Activated CD8-positive, alpha-beta memory T cell treated with anti-CD3 and anti-CD28 coated beads for 1 hour (primary cell): ENCODE data around the gene HTR7.

Experiments
- DNase-seq, 2 donors: peaks; one replicate each; pipeline ENCODE4 v3.0.0-alpha.2; 2020; ENCODE audit warnings: low read depth in 1 of 2; ENCODE audit errors: extremely low read depth in 1 of 2

HTR7 gene

DNA sequence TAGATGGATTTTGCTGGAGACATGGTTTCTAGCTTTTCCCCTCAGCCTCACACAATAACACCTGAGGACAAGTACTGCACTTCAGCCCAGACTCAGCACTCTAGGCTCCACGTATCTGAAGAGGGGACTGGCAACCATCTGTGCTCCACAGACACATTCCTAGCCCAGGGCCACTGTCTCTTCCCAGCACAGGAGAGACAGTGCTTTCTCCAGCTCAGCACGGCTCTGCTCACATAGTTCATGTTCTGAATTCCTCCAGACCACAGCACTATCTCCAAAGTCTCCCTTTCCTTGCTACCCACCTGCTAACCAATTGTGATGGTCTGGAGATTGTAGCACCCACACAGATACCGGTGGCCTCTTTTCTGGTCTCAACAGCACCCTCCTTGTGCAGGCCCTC is 114.5 kb downstream of the HTR7 start:
- DNase-seq, result no peak

GRCh38 chr10:90741926-90742565 is 115.8 kb downstream of the HTR7 start:
- DNase-seq, result no peak

GRCh38 chr10:90740265-90740664 is 117.6 kb downstream of the HTR7 start:
- DNase-seq, result no peak

DNA sequence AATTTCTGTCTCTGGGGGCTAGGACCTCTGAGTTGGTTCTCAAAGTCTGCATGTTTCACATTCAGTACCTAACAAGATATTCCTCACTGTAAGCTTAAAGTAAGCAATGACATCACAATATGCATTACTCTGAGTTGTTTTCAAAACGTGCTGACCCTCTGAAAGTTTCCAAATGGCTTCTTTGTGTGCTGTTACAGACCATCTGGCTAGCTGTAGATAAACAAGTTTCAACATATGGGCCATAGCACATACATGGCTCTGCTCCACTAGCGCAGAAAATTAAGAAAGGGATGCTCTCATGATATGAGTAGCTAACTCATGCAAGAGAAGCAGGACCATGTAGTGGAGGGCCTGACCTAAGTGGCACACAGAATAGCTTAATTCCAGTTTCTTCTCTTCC is 119.0 kb downstream of the HTR7 start:
- DNase-seq, result no peak

DNA sequence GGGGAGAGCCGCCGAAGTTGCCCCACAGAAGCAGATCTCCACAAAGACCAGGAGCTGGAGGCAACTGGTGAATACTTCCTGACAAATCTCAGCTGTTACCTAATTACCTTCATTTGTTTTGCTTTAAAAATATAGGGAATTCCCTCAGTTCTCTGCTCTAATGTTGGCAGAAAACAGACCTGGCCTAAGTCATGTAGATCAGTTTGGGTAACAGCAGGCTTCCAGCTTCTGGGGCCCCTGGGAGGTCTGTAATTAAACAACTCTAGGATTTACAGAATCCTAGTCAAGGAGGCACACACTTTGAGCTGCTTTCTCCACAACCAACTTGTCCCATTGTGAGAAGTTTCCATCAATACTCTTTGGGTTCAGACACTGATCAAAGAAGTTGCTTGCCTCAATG is 123.4 kb downstream of the HTR7 start:
- no peak for DNase-seq

- no peak for DNase-seq
Observed at GRCh38 chr10:90732581-90732980, 125.3 kb downstream of the HTR7 start.

DNA sequence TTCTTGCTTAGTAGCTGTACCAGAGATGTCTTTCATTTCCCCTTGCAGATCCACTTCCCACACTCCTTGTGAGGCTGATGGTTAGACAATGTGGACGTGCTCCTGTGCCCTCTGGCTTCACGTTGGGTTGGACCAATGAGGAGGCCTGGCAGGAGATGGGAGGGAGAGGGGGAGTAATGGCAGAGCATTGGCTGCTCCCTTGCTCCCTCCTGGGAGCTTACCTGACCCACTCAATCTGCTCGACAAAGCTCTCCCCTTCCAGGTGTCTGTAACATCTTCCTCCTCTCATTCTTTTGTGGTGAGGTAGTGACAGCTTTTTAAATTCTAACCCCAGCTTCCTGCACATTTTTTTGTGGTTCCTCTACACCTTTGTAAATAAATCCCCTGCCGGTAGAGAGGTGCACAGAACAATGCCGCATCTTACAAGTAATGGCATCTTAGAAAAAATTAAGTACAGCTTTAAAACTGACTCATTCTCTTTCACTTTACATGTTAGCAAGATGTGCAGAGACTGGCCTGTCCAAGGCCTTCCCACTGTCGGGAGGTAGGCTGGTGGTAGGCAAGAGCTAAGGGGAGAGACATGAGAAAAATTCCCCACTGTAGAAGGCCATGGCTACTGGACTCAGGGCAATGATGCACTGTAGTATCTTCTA is 134.3 kb downstream of the HTR7 start:
- DNase-seq, result no peak

- no peak for DNase-seq
Observed at GRCh38 chr10:90722832-90723231, 135.0 kb downstream of the HTR7 start.

DNA sequence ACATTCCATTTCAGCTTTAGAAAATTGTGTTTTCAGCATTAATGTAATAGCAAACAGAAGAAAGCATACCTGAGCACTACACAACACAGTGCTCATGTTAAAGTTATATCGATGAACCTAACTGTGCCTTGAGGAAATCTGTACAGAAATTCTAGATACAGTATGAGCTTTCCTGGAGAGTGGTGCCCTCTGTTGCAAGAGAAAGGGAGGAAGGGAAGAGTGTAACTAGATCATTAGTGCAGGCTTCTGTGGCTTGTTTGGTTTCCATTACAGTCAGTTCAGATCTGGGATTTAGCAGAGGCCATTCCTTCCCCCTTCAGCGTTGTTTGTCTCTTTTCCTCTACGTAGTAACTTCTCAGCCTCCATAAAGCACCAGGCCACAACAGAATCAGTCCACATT is 139.7 kb downstream of the HTR7 start:
- no peak for DNase-seq

DNA sequence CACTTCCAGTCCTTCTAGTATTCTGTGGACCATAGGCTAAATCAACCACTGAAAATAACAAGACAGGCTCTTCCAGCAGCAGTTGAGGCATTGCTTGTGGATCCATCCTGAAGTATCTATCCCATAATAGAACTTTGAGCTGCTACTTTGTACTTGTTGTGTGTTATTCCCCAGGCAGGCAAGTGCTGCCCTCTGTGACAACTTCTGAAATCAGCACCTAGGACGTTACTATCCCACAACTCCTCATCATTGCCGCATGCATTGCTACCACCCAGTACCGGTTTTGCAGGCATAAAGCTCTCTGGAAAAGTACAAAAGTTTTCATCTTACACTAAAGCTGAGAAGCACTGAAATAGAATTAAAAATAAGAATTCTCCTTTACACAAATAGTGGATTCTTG is 145.3 kb downstream of the HTR7 start:
- DNase-seq, result no peak

GRCh38 chr10:90709727-90710126 is 148.1 kb downstream of the HTR7 start:
- no peak for DNase-seq

GRCh38 chr10:90707657-90708056 is 150.2 kb downstream of the HTR7 start:
- DNase-seq, result no peak

DNA sequence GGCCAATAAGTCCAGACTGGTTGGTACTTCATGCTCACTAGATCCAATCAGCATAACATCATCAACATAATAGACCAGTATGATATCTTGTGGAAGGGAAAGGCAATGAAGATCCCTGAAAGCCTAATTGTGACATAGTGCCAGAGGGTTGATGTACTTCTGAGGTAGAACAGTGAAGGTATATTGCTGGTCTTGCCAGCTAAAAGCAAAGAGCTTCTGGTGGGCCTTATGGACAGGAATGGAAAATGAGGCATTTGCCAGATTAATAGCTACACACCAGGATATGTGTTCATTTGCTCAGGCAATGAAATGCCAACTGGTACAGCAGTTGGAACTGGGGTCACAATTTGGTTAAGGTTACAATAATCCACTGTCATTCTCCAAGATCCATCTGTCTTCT is 156.4 kb downstream of the HTR7 start:
- DNase-seq, result no peak

- no peak for DNase-seq
Observed at GRCh38 chr10:90695915-90696676, 161.7 kb downstream of the HTR7 start.
